GM04503 (cell line): ENCODE measurements around the gene KCNN1.
"Not testable (repeated sequence)": the region's sequence is repeated elsewhere in the genome, so short reads cannot be mapped to it uniquely, and the experiment has no call there.

Experiments
- DNase-seq: peaks from one replicate; pipeline ENCODE4 v3.0.0-alpha.2; 2012; ENCODE audit warnings: low read depth

The KCNN1 gene

GRCh38 chr19:17966550-17967256 is at the start of gene KCNN1:
Gene KCNN1, plus strand, starts transcription at chr19:17967107. Its CDS starts 6,782 bp downstream, at chr19:17973889.
- no peak for DNase-seq

GRCh38 chr19:17918151-17918550 is 48.8 kb upstream of the KCNN1 start:
- DNase-seq = not testable (repeated sequence)

- not testable (repeated sequence) for DNase-seq
These were observed 47.8 kb upstream of the KCNN1 start for GRCh38 chr19:17919122-17919521.

GRCh38 chr19:17920527-17920926 is 46.4 kb upstream of the KCNN1 start:
- DNase-seq = no peak

- DNase-seq = no peak
These were observed 44.8 kb upstream of the KCNN1 start for GRCh38 chr19:17922138-17922537.

- DNase-seq = no peak
These were observed 40.9 kb upstream of the KCNN1 start for GRCh38 chr19:17926044-17926443.

GRCh38 chr19:17929056-17929455 is 37.9 kb upstream of the KCNN1 start:
- no peak for DNase-seq

- no peak for DNase-seq
These were observed 35.2 kb upstream of the KCNN1 start for GRCh38 chr19:17931532-17932191.

GRCh38 chr19:17932485-17933338 is 34.2 kb upstream of the KCNN1 start, which contains the start of gene CCDC124:
Gene CCDC124, plus strand, starts transcription at chr19:17933015. Its CDS starts 3,406 bp downstream, at chr19:17936421.
- peak; percentile 46 for DNase-seq

- no peak for DNase-seq
These were observed 33.3 kb upstream of the KCNN1 start for GRCh38 chr19:17933414-17934129.

GRCh38 chr19:17936379-17936778 is 30.5 kb upstream of the KCNN1 start:
- DNase-seq = no peak

GRCh38 chr19:17937371-17937900 is 29.5 kb upstream of the KCNN1 start:
- no peak for DNase-seq

- peak; percentile 50 for DNase-seq
These were observed 28.6 kb upstream of the KCNN1 start for GRCh38 chr19:17938092-17938845.

GRCh38 chr19:17942181-17942580 is 24.7 kb upstream of the KCNN1 start:
- DNase-seq = no peak

GRCh38 chr19:17942582-17943273 is 24.2 kb upstream of the KCNN1 start:
- no peak for DNase-seq

GRCh38 chr19:17943274-17944221 is 23.4 kb upstream of the KCNN1 start:
- DNase-seq = no peak

- DNase-seq = peak; percentile 49
These were observed 22.6 kb upstream of the KCNN1 start for GRCh38 chr19:17944301-17944700.

GRCh38 chr19:17946965-17947784 is 19.7 kb upstream of the KCNN1 start:
- DNase-seq = no peak
